Panc1 (cell line): ENCODE results near the gene CD9. TPM values are rescaled to one million over a fixed set of nuclear protein-coding genes. Genes with fewer than 3 reads are reported as not detected.

Experiments
- ATAC-seq: fragments of 200-7000 bp; cut with Tn5 transposase; 2 replicates; pipeline ENCODE4 v1.9.1; 2020; ENCODE audit warnings: mild to moderate bottlenecking, moderate library complexity
- BruUV-seq: library from RNA; stranded (reverse); fragments of 400-500 nt; replicated peaks from 2 replicates; lab custom pipeline; 2021; lab: Mats Ljungman, UMichigan
- CTCF ChIA-PET: fragments of 300-600 bp; sonication (Branson Sonifier 250); formaldehyde crosslinking; loops from one replicate; lab custom pipeline; 2022; ENCODE audit warnings: antibody characterized with exemption; lab: Charles Lee
- POLR2A ChIA-PET: fragments of 300-600 bp; sonication (Branson Sonifier 250); formaldehyde crosslinking; loops from one replicate; lab custom pipeline; 2022; ENCODE audit warnings: antibody characterized with exemption; lab: Charles Lee
- DNase-seq: peaks from one replicate; pipeline ENCODE4 v3.0.0-alpha.2; 2010; ENCODE audit warnings: low read depth, low spot score
- H3K27ac ChIP-seq: 2 replicates; pipeline ENCODE4 v1.5.1; 2011; ENCODE audit warnings: mild to moderate bottlenecking, low read length, inconsistent platforms
- H3K27me3 ChIP-seq: fragments of 200-500 bp; sonication (Bioruptor generic); 2 replicates; pipeline ENCODE4 v1.6.0; 2014; ENCODE audit warnings: low read length, inconsistent platforms; ENCODE audit not compliant: control insufficient read depth, insufficient read depth
- H3K36me3 ChIP-seq: fragments of 200-500 bp; sonication (Bioruptor generic); 2 replicates; pipeline ENCODE4 v1.5.1; 2014; ENCODE audit warnings: inconsistent platforms, mild to moderate bottlenecking, low read length, moderate library complexity; ENCODE audit not compliant: control insufficient read depth, insufficient read depth
- H3K4me1 ChIP-seq: 2 replicates; pipeline ENCODE4 v1.5.1; 2011; ENCODE audit warnings: inconsistent platforms, mild to moderate bottlenecking, low read length, moderate library complexity; ENCODE audit not compliant: control insufficient read depth, insufficient read depth
- H3K4me3 ChIP-seq, 2 experiments: 2 replicates each; pipeline ENCODE4 v1.5.1; 2011 to 2012; ENCODE audit warnings: low read depth in 2 of 2, low read length in 2 of 2, mild to moderate bottlenecking in 2 of 2, inconsistent platforms in 1 of 2, moderate library complexity in 1 of 2
- H3K9me3 ChIP-seq: fragments of 200-500 bp; sonication (Bioruptor generic); 2 replicates; pipeline ENCODE4 v1.5.1; 2014; ENCODE audit warnings: low read depth, mild to moderate bottlenecking, inconsistent platforms, low read length, moderate library complexity; ENCODE audit not compliant: control insufficient read depth, insufficient read depth
- CTCF ChIP-seq: fragments of 450-650 bp; IDR thresholded peaks from 2 replicates; pipeline ENCODE4 v1.5.1; 2017; ENCODE audit warnings: mild to moderate bottlenecking
- POLR2AphosphoS5 ChIP-seq: IDR thresholded peaks from 2 replicates; pipeline ENCODE4 v1.6.1; 2012; ENCODE audit warnings: mild to moderate bottlenecking, low read depth, low read length, moderate library complexity
- SIN3A ChIP-seq: IDR thresholded peaks from 2 replicates; pipeline ENCODE4 v1.6.1; 2012; ENCODE audit warnings: low read depth, mild to moderate bottlenecking, low read length, moderate library complexity, borderline replicate concordance; ENCODE audit not compliant: insufficient read depth
- TCF7L2 ChIP-seq: IDR thresholded peaks from 2 replicates; pipeline ENCODE4 v1.6.1; 2011; ENCODE audit warnings: mild to moderate bottlenecking, low read depth, low read length, inconsistent platforms
- in situ Hi-C: cut with HindIII; loops from 2 replicates; pipeline ENCODE4 v1.10.0; 2016; ENCODE audit warnings: low sequenced_read_pairs, low pct_unique_long_range_greater_than_20kb
- intact Hi-C: fragments of 100-400 bp; cut with micrococcal nuclease; formaldehyde crosslinking; loops from one replicate; pipeline ENCODE4 v1.10.0; 2022; ENCODE audit not compliant: unreplicated experiment
- total RNA-seq: library from RNA; stranded (reverse); gene quantifications from one replicate; pipeline ENCODE4 v1.2.1, GENCODE V29; 2021; ENCODE audit not compliant: unreplicated experiment
- TF ChIP-seq, protein P1 (sequence below), 2 experiments: IDR thresholded peaks; 2 replicates each; pipeline ENCODE4 v1.6.1; 2011 to 2012; ENCODE audit warnings: low read depth in 2 of 2, control low read depth in 1 of 2, low read length in 1 of 2, mild to moderate bottlenecking in 1 of 2, moderate library complexity in 1 of 2; ENCODE audit not compliant: insufficient read depth in 1 of 2

CD9 gene
- total RNA-seq, 1 experiment from 2014 or later = 103 TPM

DNA sequence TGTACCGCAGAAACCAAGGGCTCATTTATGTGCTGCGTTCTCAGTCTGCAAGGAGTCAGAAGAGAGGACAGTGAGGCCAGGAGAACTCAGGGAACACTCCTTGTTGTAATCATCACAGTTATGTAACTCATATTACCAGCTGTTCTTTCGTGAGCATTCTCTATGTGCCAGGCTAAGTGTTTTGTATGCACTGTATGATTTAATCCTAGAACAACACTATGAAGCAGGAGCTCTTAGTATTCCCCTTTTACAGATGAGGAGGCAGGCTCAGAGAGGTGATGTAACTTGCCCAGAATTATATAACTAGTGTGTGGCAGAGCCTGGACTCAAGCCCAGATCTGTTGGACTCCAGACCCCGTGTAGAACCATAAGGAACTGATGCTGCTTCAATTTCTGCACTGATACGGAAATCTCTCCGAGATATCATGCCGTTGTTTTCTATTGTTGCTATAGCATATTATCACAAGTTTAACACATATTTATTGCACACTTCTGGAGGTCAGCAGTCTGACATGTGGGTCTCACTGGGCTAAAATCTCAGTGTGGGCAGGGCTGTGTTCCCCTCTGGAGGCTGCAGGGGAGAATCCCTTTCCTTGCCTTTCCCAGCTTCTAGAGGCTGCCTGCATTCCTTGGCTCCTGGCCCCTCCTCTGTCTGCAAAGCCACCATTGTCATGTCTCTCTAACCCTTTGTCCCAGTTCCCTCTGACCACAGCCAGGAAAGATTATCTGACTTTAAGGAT, 16.3 kb upstream of the CD9 start:
- Histone ChIP-seq H3K4me3 (no peak overlapping the region), H3K4me1 (no peaks in the 10 kb centered on the region; the same call in 1 of the 2 replicates), H3K27ac (no peak overlapping the region), H3K27me3 (no peaks in the 10 kb centered on the region), H3K9me3 (no peaks in the 10 kb centered on the region), H3K36me3 (no peaks in the 10 kb centered on the region)
- ATAC-seq (no peak), DNase-seq (no peak)
- BruUV-seq = no TSS peak
- ChIA-PET CTCF (no interaction called here), POLR2A (no interaction called here)
- intact Hi-C loops = no loop called here
- no peak for TF ChIP-seq POLR2AphosphoS5
- TF ChIP-seq CTCF = no peak
- TF ChIP-seq, protein P1, sequence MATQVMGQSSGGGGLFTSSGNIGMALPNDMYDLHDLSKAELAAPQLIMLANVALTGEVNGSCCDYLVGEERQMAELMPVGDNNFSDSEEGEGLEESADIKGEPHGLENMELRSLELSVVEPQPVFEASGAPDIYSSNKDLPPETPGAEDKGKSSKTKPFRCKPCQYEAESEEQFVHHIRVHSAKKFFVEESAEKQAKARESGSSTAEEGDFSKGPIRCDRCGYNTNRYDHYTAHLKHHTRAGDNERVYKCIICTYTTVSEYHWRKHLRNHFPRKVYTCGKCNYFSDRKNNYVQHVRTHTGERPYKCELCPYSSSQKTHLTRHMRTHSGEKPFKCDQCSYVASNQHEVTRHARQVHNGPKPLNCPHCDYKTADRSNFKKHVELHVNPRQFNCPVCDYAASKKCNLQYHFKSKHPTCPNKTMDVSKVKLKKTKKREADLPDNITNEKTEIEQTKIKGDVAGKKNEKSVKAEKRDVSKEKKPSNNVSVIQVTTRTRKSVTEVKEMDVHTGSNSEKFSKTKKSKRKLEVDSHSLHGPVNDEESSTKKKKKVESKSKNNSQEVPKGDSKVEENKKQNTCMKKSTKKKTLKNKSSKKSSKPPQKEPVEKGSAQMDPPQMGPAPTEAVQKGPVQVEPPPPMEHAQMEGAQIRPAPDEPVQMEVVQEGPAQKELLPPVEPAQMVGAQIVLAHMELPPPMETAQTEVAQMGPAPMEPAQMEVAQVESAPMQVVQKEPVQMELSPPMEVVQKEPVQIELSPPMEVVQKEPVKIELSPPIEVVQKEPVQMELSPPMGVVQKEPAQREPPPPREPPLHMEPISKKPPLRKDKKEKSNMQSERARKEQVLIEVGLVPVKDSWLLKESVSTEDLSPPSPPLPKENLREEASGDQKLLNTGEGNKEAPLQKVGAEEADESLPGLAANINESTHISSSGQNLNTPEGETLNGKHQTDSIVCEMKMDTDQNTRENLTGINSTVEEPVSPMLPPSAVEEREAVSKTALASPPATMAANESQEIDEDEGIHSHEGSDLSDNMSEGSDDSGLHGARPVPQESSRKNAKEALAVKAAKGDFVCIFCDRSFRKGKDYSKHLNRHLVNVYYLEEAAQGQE (IDR thresholded peaks at IDR 0.05; ENCODE audit: insufficient read depth in 1 of 2, low read depth in 2 of 2, low read length in 1 of 2) = no peak
- TF ChIP-seq SIN3A = no peak
- TF ChIP-seq TCF7L2 = no peak
- in situ Hi-C loops = no loop called here

DNA sequence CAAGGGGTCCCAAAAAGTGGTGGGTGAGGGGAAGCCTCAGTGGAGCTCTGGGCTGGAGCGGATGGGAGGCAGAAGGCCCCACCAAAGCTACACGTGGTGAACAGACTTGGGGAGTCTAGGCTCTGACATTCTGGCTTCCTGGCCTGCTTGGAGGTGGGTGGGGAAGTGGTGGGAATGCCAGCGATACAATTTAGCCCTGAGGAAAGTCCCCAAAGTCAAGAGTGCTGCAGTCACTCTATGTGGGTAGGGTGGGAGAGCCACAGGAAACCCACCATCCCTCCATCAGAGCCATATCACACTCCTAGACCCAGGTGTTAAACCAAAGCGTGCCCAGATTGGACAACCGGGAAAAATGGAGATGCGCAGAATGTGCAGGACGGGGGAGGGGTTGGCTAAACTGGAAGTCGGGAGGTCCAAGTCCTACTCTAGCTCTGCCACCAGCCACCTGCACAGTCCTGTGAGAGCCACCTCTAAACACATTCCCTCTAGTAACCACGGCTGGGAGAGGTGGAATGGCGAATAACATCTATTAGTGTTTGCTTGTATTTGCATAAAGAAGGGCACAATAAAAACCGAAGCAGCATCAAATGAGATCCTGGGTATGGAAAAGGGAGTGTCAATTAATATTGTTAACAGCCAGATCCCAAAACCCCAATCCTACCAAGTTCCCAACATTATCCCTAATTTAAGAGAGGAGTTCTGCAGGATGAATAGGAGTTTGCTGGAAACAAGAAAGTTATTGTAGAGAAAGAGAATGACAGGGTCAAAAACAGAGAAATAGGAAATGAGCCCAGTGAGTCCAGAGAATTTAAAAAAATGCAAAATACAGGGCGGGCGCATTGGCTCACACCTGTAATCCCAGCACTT, 14.0 kb upstream of the CD9 start:
- no peak for DNase-seq
- ChIA-PET CTCF (interaction anchor here (0.7 kb wide), 1 partner anchor 87 kb away, joined by 6 read pairs; no protein-coding TSS in a partner anchor), POLR2A (no interaction called here)
- TF ChIP-seq POLR2AphosphoS5 = no peak
- no peak for TF ChIP-seq SIN3A
- no peak for TF ChIP-seq CTCF
- TF ChIP-seq TCF7L2 = no peak
- TF ChIP-seq, protein P1 (IDR thresholded peaks at IDR 0.05; ENCODE audit: insufficient read depth in 1 of 2, low read depth in 2 of 2, low read length in 1 of 2) = no peak
- in situ Hi-C loops (no loop called here), intact Hi-C loops (no loop called here)
- ATAC-seq = no peak
- Histone ChIP-seq H3K4me3 (no peak overlapping the region), H3K9me3 (no peaks in the 10 kb centered on the region), H3K4me1 (no peaks in the 10 kb centered on the region), H3K36me3 (no peaks in the 10 kb centered on the region), H3K27ac (no peak overlapping the region), H3K27me3 (no peaks in the 10 kb centered on the region)
- BruUV-seq = no TSS peak
